LNCAP (cell line): Measurements from ENCODE around the gene MTA1.

Experiments
- TF ChIP-seq, protein P1 (sequence below): fragments of 450-650 bp; IDR thresholded peaks from 2 replicates; pipeline ENCODE4 v1.5.1; 2017; ENCODE audit warnings: mild to moderate bottlenecking

The MTA1 gene

DNA sequence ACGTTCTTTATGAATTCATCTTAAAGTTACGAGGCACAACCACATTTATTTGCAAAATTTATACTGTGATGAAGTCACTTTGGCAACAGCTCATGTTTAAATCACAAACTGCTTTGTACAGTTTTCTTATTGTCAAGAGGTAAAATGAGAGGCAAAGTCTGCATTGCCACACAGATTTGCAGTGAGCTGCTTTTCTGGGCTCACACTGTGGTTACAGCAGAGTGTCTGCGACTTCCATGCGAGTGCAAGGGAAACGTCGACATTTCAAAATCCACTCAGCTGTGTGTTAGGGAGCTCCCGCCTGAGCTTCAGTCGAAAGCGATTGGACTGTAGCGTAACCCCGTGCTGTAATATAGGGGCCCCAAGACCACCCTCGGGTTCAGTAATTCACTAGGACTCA lies 13.0 kb downstream of the MTA1 start:
- TF ChIP-seq, protein P1, sequence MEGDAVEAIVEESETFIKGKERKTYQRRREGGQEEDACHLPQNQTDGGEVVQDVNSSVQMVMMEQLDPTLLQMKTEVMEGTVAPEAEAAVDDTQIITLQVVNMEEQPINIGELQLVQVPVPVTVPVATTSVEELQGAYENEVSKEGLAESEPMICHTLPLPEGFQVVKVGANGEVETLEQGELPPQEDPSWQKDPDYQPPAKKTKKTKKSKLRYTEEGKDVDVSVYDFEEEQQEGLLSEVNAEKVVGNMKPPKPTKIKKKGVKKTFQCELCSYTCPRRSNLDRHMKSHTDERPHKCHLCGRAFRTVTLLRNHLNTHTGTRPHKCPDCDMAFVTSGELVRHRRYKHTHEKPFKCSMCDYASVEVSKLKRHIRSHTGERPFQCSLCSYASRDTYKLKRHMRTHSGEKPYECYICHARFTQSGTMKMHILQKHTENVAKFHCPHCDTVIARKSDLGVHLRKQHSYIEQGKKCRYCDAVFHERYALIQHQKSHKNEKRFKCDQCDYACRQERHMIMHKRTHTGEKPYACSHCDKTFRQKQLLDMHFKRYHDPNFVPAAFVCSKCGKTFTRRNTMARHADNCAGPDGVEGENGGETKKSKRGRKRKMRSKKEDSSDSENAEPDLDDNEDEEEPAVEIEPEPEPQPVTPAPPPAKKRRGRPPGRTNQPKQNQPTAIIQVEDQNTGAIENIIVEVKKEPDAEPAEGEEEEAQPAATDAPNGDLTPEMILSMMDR: no peak

DNA sequence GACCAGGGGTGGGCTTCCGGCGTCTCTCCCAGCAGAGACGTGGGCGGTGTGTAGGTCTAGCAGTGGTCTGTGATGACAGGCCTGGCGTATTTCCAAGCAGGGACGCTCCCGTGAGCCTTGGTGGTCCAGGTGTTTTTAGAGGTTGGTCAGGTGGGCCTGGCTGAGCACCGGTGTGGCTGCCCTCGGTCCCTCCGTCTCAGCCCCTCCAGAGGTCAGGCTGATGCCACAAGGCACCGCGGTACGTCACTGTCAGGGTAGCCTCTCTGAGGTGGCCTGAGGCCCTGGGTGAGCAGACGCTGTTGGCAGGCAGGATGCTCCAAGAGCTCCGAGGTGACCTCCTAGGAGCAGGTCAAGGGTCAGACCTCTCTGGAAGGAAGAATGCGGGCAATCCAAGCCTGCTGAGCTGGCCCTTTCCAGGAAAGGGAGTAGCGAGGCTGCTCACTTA lies 13.6 kb downstream of the MTA1 start:
- TF ChIP-seq, protein P1: no peak

DNA sequence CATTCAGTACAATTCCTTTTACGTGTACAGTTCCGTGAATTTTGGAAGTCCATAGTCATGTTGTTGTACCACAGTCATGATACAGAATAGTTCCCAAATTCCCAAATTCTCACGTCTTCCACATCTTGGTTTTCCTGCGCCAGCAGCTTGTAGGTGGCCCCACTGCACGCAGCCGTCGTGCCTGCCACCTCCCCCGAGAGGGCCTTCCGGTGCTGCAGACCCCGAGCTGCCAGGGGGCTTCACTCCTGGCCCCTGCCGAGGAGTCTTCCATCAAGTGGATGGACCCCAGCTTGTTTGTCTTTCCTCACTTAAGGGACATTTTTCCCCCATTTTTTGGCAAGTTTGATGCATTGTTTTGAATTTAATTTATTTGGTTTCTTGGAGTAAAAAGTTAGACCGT lies 16.8 kb downstream of the MTA1 start:
- TF ChIP-seq, protein P1: no peak

DNA sequence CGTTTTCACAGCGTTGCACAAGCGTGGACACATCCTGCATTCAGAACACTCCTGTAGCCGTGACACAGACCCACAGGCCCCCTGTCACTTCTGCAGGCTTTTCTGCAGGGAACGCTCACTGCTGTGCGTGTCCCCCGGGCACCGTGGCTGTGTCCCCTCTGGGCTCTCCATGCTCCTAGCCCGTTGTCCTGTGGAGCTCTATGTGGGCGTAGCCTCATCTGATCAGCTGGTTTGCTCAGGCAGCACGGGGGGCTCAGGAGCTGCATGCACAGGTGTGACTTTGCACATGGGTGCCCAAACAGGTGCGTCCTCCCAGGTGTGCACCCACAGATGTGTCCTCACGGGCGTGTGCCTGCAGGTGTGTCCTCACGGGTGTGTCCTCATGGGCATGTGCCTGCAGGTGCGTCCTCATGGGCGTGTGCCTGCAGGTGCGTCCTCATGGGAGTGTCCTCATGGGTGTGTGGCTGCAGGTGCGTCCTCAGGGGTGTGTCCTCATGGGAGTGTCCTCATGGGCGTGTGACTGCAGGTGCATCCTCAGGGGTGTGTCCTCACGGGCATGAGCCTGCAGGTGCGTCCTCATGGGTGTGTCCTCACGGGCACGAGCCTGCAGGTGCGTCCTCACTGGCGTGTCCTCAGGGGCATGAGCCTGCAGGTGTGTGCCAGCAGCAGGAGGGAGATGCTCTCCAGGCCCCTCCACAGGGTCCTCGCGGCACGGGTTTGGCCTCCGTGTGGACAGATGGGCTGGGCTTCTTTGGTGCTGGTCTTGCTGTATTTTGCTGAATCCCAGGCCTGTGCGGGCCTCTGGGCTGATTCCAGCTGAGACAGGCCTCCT lies 17.5 kb downstream of the MTA1 start:
- TF ChIP-seq, protein P1: no peak

DNA sequence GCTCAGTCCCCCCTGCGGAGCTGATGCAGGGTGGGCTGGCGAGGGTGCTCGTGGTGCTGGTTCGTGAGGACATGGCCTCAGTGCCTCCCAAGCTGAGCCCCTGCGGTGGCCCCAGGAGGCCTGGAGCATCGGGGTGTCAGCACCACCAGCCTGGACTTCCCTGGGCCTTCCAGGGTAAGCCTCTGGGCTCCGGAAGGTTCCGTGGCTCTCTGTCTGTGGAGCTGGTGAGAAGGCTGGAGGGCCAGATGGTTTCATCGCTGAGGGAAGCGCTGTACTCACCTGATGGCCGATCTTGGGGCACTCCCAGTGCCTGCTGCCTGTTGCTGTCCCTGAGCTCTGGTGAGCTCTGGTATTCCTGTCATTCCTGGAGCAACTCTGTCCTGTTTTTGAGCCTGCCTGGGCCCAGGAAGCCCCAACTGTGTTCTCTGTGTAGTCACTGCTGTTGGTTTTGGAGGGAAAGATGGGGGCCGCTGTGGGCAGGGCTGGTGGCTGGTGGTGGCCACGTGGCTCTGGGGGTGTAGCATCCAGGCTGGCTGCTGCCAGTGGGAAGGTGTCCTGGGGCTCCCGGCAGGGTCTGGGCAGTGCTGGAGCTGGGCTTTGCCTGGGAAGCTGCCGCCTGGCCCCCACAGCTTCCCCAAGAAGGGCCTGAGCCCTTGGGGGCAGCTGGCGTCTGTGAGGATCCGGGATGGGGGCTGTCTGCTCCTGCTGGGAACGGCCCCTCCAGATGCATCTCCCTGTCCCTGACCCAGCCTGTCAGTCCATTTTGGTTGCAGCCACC lies 18.3 kb downstream of the MTA1 start:
- TF ChIP-seq, protein P1: no peak

DNA sequence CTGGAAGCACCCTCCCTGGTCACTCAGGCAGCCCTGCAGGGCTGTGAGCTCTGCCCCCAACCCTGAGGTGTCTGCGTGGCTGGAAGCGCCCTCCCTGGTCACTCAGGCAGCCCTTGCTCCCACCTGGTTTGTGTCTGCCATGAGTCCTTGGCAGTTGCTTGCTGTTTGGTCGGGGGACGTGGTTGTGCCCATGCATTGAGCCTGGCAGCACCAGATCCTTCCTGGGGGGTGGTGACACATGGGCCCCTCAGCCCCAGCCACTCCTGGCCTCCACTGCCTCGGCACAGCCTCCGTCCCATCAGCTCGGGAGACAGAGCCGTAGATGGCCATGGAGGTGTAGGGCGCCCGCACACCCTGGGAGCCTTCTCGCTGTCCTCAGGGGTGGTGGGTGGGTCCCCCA lies 19.6 kb downstream of the MTA1 start:
- TF ChIP-seq, protein P1: no peak

DNA sequence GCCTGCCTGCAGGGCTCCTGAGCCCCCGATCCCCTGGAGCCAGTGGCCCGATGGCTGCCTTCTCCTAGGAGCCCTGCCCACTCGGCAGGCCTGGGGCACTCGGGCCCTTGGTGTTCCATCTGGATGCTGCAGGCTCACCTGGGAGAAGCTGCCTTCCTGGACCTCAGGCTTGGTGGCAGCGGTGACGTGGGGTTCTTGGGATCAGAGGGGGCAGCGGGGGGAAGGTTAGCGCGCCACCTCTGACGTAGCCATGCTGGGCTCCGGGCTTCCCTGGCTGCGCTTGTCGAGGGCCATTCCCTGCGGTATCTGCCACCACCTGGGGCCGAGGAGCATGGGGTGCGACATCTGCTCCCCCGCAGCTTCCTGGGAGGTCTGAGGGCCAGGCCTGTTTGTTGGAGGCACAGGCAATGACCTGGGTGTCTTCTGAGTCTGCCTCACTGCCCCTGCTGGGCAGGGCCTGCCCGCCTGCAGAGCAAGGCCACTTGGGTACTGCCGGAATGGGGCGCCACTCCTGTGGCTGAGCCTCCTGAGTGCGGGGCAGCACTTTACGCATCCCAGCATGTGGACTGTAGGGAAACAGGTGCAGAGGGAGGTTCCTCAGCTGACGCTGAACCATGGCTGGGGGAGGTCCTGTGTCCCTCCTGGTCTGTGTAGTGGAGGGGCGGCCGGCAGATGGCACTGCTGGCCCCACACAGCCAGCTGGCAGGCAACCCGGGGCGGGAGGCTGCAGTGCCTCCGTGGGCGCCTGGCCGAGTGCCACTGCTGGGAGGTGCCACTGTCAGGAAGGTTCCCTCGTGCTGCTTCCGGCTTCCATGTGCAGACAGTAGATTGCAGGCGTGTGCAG lies 20.3 kb downstream of the MTA1 start:
- TF ChIP-seq, protein P1: no peak
